GM13977 (cell line): ENCODE measurements around the gene CALML4.
"Not testable (repeated sequence)": the region's sequence is repeated elsewhere in the genome, so short reads cannot be mapped to it uniquely, and the experiment has no call there.

Source experiments
- DNase-seq: peaks from one replicate; pipeline ENCODE4 v3.0.0; 2012; ENCODE audit warnings: low spot score
- CTCF ChIP-seq: IDR thresholded peaks from 2 replicates; pipeline ENCODE4 v1.5.1; 2012; ENCODE audit warnings: mild to moderate bottlenecking, control low read depth; ENCODE audit not compliant: insufficient read depth; ENCODE audit errors: extremely low read depth, missing control alignments
- in situ Hi-C: fragments of 300-500 bp; cut with MboI; formaldehyde crosslinking; loops from one replicate; pipeline ENCODE4 v1.12.0; 2022; ENCODE audit warnings: low sequenced_read_pairs, low pct_unique_long_range_greater_than_20kb, mixed read lengths, inconsistent platforms; ENCODE audit not compliant: unreplicated experiment

The CALML4 gene

GRCh38 chr15:68176601-68177000 lies 28.5 kb downstream of the CALML4 start:
- no peak for TF ChIP-seq CTCF
- no peak for DNase-seq
- in situ Hi-C loops: no loop called here

- in situ Hi-C loops: no loop called here
- no peak for TF ChIP-seq CTCF
- DNase-seq: no peak
These were observed 29.6 kb downstream of the CALML4 start for GRCh38 chr15:68175526-68175925.

GRCh38 chr15:68173119-68173518 lies 32.0 kb downstream of the CALML4 start:
- no peak for DNase-seq
- in situ Hi-C loops: no loop called here
- no peak for TF ChIP-seq CTCF

GRCh38 chr15:68172037-68172436 lies 33.1 kb downstream of the CALML4 start:
- in situ Hi-C loops, DNase-seq: not testable (repeated sequence)

- in situ Hi-C loops: no loop called here
- TF ChIP-seq CTCF: no peak
These were observed 38.3 kb downstream of the CALML4 start for GRCh38 chr15:68166847-68167246.

GRCh38 chr15:68163191-68163590 lies 41.9 kb downstream of the CALML4 start:
- no peak for TF ChIP-seq CTCF
- DNase-seq: no peak
- in situ Hi-C loops: no loop called here

More at GRCh38 chr15:68166847-68167246, 38.3 kb downstream of the CALML4 start:
- DNase-seq: no peak

- no peak for DNase-seq
- TF ChIP-seq CTCF: no peak
- in situ Hi-C loops: loop anchor here (10.0 kb wide), 1 partner anchor 293 kb away; no protein-coding TSS in a partner anchor
These were observed 47.0 kb downstream of the CALML4 start for GRCh38 chr15:68158046-68158628.
